LNCaP clone FGC (cell line): Measurements from ENCODE around the gene GRB7.

ENCODE experiments used
- DNase-seq: peaks from one replicate; pipeline ENCODE4 v3.0.0-alpha.2; 2011; ENCODE audit warnings: low read depth
- H3K4me3 ChIP-seq: 2 replicates; pipeline ENCODE4 v1.5.1; 2011; ENCODE audit warnings: mild to moderate bottlenecking, low read depth, low read length, control low read depth
- TF ChIP-seq, protein P1 (sequence below): IDR thresholded peaks from 2 replicates; pipeline ENCODE4 v1.5.1; 2012; ENCODE audit warnings: mild to moderate bottlenecking; ENCODE audit not compliant: control insufficient read depth, insufficient read depth; ENCODE audit errors: extremely low read depth

GRB7 gene

DNA sequence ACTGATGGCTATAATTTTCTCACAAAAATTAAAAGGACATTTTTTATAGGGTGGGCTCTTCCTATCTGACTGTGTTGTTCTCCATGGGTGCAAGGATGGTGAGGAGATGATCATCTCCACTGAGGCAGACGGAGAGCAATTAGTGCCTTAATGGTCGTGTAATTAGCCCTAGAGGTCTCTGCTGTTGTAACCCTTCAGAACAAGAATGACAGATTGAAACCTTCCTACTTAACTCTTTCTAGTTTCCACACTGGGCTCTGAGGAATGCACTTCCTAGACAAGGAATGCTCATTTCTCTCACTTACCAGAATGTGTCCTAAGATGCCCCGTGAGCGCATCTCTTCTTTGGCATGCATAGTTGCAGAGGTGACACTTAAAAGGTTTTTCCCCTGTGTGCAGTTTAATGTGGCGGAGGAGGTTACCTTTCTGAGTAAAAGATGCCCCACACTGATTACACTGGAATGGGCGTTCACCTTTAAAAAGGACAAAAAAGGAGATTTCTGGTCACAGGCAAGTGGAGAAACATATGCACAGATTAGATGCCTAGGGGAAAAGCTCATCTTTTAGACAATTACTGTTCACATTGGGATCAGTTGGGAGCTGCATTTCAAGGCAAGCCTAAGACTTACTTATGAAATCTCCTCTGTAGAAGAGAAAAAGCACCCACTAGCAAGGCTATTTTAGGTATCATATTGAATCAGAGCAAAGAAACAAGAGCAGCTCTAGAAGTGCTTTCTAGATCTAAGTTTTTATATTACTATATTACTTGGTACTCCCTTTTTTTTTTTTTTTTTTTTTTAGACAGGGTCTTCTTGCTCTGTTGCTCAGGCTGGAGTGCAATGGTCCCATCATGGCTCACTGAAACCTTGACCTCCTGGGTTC, 53.6 kb downstream of the GRB7 start:
- DNase-seq, result no peak
- H3K4me3 ChIP-seq, result no peak overlapping the region
- TF ChIP-seq, protein P1, sequence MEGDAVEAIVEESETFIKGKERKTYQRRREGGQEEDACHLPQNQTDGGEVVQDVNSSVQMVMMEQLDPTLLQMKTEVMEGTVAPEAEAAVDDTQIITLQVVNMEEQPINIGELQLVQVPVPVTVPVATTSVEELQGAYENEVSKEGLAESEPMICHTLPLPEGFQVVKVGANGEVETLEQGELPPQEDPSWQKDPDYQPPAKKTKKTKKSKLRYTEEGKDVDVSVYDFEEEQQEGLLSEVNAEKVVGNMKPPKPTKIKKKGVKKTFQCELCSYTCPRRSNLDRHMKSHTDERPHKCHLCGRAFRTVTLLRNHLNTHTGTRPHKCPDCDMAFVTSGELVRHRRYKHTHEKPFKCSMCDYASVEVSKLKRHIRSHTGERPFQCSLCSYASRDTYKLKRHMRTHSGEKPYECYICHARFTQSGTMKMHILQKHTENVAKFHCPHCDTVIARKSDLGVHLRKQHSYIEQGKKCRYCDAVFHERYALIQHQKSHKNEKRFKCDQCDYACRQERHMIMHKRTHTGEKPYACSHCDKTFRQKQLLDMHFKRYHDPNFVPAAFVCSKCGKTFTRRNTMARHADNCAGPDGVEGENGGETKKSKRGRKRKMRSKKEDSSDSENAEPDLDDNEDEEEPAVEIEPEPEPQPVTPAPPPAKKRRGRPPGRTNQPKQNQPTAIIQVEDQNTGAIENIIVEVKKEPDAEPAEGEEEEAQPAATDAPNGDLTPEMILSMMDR, result no peak

DNA sequence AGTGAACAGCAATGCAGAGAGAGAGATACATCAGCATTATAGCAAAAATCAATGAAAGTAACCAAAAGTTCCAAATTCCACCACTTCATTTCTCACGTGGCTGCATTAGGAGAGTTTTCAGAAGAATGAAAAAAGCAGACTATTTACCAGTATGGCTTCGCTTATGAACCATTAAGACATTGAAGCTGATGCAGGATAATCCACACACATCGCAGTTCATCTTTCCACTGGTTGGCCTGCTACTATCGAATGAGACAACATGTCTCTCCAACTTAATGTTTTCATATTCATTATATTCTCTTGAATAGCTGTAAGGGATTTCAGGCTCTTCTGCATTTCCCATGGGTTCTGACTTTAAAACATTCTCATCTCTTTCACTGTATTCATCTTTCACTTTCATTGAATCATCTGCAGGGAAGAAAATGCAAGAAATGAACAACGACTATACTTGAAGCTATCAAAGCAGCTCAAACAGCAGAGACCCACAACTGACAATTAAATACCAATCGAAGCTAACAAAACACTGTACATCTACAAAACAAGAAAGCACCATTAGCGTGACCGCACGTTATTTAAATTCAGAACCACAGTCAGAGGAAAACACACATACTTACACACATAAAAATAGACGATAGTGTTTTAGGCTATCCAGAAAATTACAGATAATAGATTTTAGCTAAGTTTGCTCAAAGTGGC, 54.9 kb downstream of the GRB7 start:
- TF ChIP-seq, protein P1, result no peak
- no peak for DNase-seq
- no peak overlapping the region for H3K4me3 ChIP-seq

- no peak for DNase-seq
- H3K4me3 ChIP-seq, result no peak overlapping the region
- TF ChIP-seq, protein P1, result no peak
Observed at GRCh38 chr17:39793301-39793872, 55.6 kb downstream of the GRB7 start.

DNA sequence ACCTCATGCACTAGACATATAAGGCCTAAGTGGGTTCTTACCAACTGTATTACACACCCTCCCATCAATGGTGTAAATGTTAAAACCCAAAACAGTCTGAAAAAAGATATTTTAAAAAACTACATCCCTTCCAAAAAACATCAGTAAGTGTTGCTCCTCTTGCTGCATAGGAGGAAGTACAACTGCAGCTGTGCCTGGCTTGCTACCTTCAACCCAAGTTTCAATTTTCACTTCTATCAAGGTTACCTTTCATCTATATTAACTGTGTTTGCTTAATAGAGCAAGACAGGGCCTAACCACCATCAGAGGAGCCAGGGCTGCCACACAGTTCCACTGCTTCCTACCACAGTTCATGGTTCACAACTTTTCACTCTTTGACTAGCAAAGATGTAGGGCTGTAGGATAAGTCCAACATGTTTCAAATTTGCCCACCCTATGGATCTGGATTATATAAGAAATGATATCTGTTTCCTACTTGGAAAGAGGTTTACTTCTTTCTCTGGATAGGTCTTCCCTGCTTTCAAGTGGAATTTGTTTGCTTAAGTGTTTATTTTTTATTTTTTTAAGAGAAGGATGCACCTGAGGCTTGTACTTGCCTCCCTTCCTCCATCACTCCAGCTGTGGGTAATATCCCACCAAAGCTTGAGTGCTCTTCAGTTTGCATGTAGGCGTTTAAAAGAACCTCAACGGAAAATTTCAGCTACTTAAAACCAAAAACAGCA, 56.7 kb downstream of the GRB7 start:
- TF ChIP-seq, protein P1, result no peak
- H3K4me3 ChIP-seq, result no peak overlapping the region
- no peak for DNase-seq
